DND-41 (cell line): ENCODE results near the gene PASK.

Experiments used
- ATAC-seq: fragments of 200-7000 bp; cut with Tn5 transposase; 3 replicates; pipeline ENCODE4 v1.9.1; 2021; ENCODE audit warnings: low read depth; ENCODE audit not compliant: insufficient read depth
- DNase-seq: peaks from one replicate; pipeline ENCODE4 v3.0.0-alpha.2; 2020
- H2AFZ ChIP-seq: 2 replicates; pipeline ENCODE4 v1.6.0; 2012; ENCODE audit warnings: low read depth, low read length
- H3K27ac ChIP-seq: 2 replicates; pipeline ENCODE4 v1.5.1; 2012; ENCODE audit warnings: low read length, inconsistent platforms
- H3K27me3 ChIP-seq: fragments of 200-600 bp; sonication (generic); 2 replicates; pipeline ENCODE4 v1.6.0; 2012; ENCODE audit warnings: low read length, mild to moderate bottlenecking, inconsistent platforms; ENCODE audit not compliant: insufficient read depth, poor library complexity
- H3K36me3 ChIP-seq: 2 replicates; pipeline ENCODE4 v1.5.1; 2012; ENCODE audit warnings: low read length, inconsistent platforms; ENCODE audit not compliant: insufficient read depth
- H3K4me1 ChIP-seq: 2 replicates; pipeline ENCODE4 v1.5.1; 2012; ENCODE audit warnings: mild to moderate bottlenecking, low read length; ENCODE audit not compliant: insufficient read depth
- H3K4me2 ChIP-seq: 2 replicates; pipeline ENCODE4 v1.6.0; 2012; ENCODE audit warnings: mild to moderate bottlenecking, moderate library complexity, low read length, inconsistent platforms; ENCODE audit not compliant: insufficient read depth
- H3K4me3 ChIP-seq, 2 experiments: fragments of 200-600 bp in 1 of 2; shearing (Covaris generic) in 1 of 2; 2 replicates each; pipeline ENCODE4 v1.5.1; 2012 to 2016; ENCODE audit warnings: inconsistent platforms in 2 of 2, low read length in 2 of 2, mild to moderate bottlenecking in 2 of 2, low read depth in 1 of 2, moderate library complexity in 1 of 2
- H3K79me2 ChIP-seq: 2 replicates; pipeline ENCODE4 v1.6.0; 2012; ENCODE audit warnings: low read length, inconsistent platforms; ENCODE audit not compliant: insufficient read depth
- H3K9ac ChIP-seq: 2 replicates; pipeline ENCODE4 v1.6.0; 2012; ENCODE audit warnings: low read depth, mild to moderate bottlenecking, inconsistent platforms, low read length, moderate library complexity
- H3K9me3 ChIP-seq: 2 replicates; pipeline ENCODE4 v1.5.1; 2012; ENCODE audit warnings: low read length, moderate library complexity, mild to moderate bottlenecking, inconsistent platforms; ENCODE audit not compliant: insufficient read depth, severe bottlenecking
- H4K20me1 ChIP-seq: 2 replicates; pipeline ENCODE4 v1.6.0; 2012; ENCODE audit warnings: low read length; ENCODE audit not compliant: insufficient read depth
- CTCF ChIP-seq: IDR thresholded peaks from 2 replicates; pipeline ENCODE4 v1.5.1; 2012; ENCODE audit warnings: borderline replicate concordance, low read length, moderate library complexity, mild to moderate bottlenecking; ENCODE audit not compliant: poor library complexity, severe bottlenecking; ENCODE audit errors: extremely low read depth
- EZH2 ChIP-seq: IDR thresholded peaks from 3 replicates; pipeline ENCODE4 v1.6.1; 2012; ENCODE audit warnings: borderline replicate concordance, low read depth, mild to moderate bottlenecking, moderate library complexity, low read length, inconsistent platforms; ENCODE audit not compliant: severe bottlenecking

The PASK gene

DNA sequence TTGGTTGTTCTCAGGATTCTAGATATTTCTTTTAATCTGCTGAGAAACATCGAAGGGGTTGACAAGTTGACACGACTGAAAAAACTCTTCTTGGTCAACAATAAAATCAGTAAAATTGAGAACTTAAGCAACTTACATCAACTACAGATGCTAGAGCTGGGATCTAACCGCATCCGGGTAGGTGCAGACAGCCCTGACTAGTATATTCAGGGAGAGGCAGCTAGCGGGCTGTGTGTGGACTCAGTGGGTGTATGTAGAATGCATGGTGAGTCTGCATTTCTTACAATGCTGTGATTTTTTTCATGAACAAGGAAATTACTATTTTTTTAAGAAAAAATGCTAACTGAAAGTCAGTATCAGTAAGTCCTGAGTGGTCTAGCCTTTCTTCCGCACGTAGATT is 11.0 kb upstream of the PASK start:
- peaks cover 74% of the 10 kb centered on the region for H3K36me3 ChIP-seq
- no peaks in the 10 kb centered on the region for H3K27me3 ChIP-seq
- no peaks in the 10 kb centered on the region for H3K79me2 ChIP-seq
- TF ChIP-seq CTCF (no peak), EZH2 (no peak)
- no peak overlapping the region for H3K27ac ChIP-seq
- no peak overlapping the region for H3K4me2 ChIP-seq
- no peak overlapping the region for H3K9ac ChIP-seq
- no peak for DNase-seq
- H3K4me1 ChIP-seq: no peaks in the 10 kb centered on the region
- ATAC-seq: no peak
- no peaks in the 10 kb centered on the region; the same call in 1 of the 2 replicates for H4K20me1 ChIP-seq
- H3K4me3 ChIP-seq: no peak overlapping the region
- H2AFZ ChIP-seq: no peak overlapping the region
- no peaks in the 10 kb centered on the region for H3K9me3 ChIP-seq

DNA sequence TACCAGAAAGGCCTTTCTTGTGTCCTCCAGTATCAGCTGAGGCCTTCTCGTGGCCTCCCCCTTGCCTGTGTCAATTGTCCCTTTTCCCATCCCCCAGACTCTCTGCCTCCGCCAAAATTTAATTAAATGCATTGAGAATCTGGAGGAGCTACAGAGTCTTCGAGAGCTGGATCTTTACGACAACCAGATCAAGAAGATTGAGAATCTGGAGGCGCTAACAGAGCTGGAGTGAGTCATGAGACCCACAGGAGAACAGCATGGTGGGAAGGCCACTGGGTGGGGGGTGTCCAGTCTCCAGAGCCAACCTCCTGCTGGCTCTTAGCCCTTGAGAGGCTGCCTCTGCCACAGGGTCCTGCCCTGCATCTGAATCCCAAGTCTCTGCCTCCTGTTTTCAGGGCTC is 9.8 kb upstream of the PASK start:
- DNase-seq (no peak), ATAC-seq (no peak)
- Histone ChIP-seq H3K27me3 (no peaks in the 10 kb centered on the region), H3K36me3 (peaks cover 74% of the 10 kb centered on the region), H3K4me2 (no peak overlapping the region), H3K4me3 (no peak overlapping the region), H2AFZ (no peak overlapping the region), H3K4me1 (no peaks in the 10 kb centered on the region), H4K20me1 (peaks cover 4% of the 10 kb centered on the region; the same call in 1 of the 2 replicates), H3K9me3 (no peaks in the 10 kb centered on the region), H3K27ac (no peak overlapping the region), H3K79me2 (no peaks in the 10 kb centered on the region), H3K9ac (no peak overlapping the region)
- TF ChIP-seq CTCF: no peak
- no peak for TF ChIP-seq EZH2

GRCh38 chr2:241158546-241158900 is 9.3 kb upstream of the PASK start:
- no peak overlapping the region for H3K27ac ChIP-seq
- no peaks in the 10 kb centered on the region for H3K4me1 ChIP-seq
- H3K9ac ChIP-seq: no peak overlapping the region
- no peaks in the 10 kb centered on the region for H3K9me3 ChIP-seq
- H3K4me2 ChIP-seq: no peak overlapping the region
- H2AFZ ChIP-seq: no peak overlapping the region
- peaks cover 4% of the 10 kb centered on the region; the same call in 1 of the 2 replicates for H4K20me1 ChIP-seq
- no peak for DNase-seq
- H3K79me2 ChIP-seq: 0 out of 2 replicates have a peak, but pooled peaks cover 2% of the 10 kb centered on the region
- no peak overlapping the region for H3K4me3 ChIP-seq
- TF ChIP-seq CTCF: no peak
- no peak for TF ChIP-seq EZH2
- no peaks in the 10 kb centered on the region for H3K27me3 ChIP-seq
- peaks cover 70% of the 10 kb centered on the region for H3K36me3 ChIP-seq
- no peak for ATAC-seq

DNA sequence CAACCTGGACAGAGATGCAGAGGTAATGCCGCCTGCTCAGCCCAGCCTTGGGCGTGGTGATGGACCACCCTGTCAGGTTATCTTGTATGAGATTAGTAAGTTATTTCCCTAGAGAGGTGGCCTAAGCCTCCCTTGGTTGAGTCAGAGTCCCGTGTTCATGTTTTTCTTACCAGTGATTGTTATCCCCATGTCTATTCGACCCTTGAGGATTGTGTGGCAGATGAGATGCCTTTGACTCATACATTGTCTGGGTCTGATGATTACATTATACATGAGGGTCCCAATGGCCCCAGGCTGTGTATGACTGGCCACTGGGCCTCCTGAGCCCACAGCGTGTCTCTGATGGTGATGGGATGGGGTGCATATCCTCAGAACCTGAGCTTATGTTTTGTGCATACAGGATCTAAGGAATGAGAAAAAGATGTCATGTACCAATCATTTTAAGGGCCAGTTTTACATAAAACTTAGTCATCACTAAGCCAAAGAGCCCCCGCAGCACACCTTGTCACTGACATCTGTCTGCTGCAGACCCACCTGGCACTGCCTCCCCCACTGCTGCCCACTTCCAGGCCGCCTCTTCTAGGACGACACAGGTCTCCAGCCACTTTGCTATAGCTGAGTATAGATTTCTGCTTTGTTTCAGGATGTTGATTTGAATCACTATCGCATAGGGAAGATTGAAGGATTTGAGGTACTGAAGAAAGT is 8.7 kb upstream of the PASK start:
- no peak for TF ChIP-seq EZH2
- no peak for TF ChIP-seq CTCF
- Histone ChIP-seq H3K9me3 (no peaks in the 10 kb centered on the region), H2AFZ (no peak overlapping the region), H3K27me3 (no peaks in the 10 kb centered on the region), H4K20me1 (peaks cover 9% of the 10 kb centered on the region; the same call in 1 of the 2 replicates), H3K4me2 (no peak overlapping the region), H3K9ac (no peak overlapping the region), H3K4me1 (no peaks in the 10 kb centered on the region), H3K27ac (no peak overlapping the region), H3K79me2 (peaks cover 7% of the 10 kb centered on the region), H3K36me3 (peaks cover 70% of the 10 kb centered on the region), H3K4me3 (no peak overlapping the region)
- no peak for DNase-seq
- no peak for ATAC-seq
